HEK293 (cell line): ENCODE results near the gene ADK.
A peak's percentile ranks its signal among the peaks of the same experiment; 100 is the strongest.

Experiments used
- EGR2 ChIP-seq: fragments of 450-650 bp; formaldehyde crosslinking; IDR thresholded peaks from 2 replicates; pipeline ENCODE4 v1.5.1; 2016; ENCODE audit warnings: low read depth, missing biosample characterization, missing genetic modification characterization
- GLI4 ChIP-seq: fragments of 450-650 bp; formaldehyde crosslinking; IDR thresholded peaks from 2 replicates; pipeline ENCODE4 v1.5.1; 2016; ENCODE audit warnings: missing biosample characterization, missing genetic modification characterization
- HIC1 ChIP-seq: fragments of 450-650 bp; formaldehyde crosslinking; IDR thresholded peaks from 2 replicates; pipeline ENCODE4 v1.5.1; 2016; ENCODE audit warnings: missing biosample characterization, missing genetic modification characterization
- KLF16 ChIP-seq: fragments of 450-650 bp; formaldehyde crosslinking; IDR thresholded peaks from 2 replicates; pipeline ENCODE4 v1.5.1; 2017; ENCODE audit warnings: missing biosample characterization, missing genetic modification characterization
- KLF9 ChIP-seq: fragments of 450-650 bp; formaldehyde crosslinking; IDR thresholded peaks from 2 replicates; pipeline ENCODE4 v1.5.1; 2016; ENCODE audit warnings: missing biosample characterization, missing genetic modification characterization, low read depth
- MYNN ChIP-seq: fragments of 450-650 bp; formaldehyde crosslinking; IDR thresholded peaks from 2 replicates; pipeline ENCODE4 v1.5.1; 2016; ENCODE audit warnings: missing biosample characterization, missing genetic modification characterization, borderline replicate concordance
- MZF1 ChIP-seq: fragments of 450-650 bp; formaldehyde crosslinking; IDR thresholded peaks from 2 replicates; pipeline ENCODE4 v1.5.1; 2017; ENCODE audit warnings: missing biosample characterization, missing genetic modification characterization, borderline replicate concordance
- SETDB1 ChIP-seq: IDR thresholded peaks from one replicate; pipeline ENCODE4 v1.6.1; 2017; ENCODE audit warnings: mild to moderate bottlenecking, low read length, moderate library complexity, mixed read lengths; ENCODE audit not compliant: insufficient read length
- SP2 ChIP-seq: fragments of 450-650 bp; formaldehyde crosslinking; IDR thresholded peaks from 2 replicates; pipeline ENCODE4 v1.5.1; 2016; ENCODE audit warnings: missing biosample characterization, missing genetic modification characterization
- YY2 ChIP-seq: fragments of 450-650 bp; formaldehyde crosslinking; IDR thresholded peaks from 2 replicates; pipeline ENCODE4 v1.5.1; 2016; ENCODE audit warnings: missing biosample characterization, missing genetic modification characterization
- ZBTB44 ChIP-seq: fragments of 450-650 bp; IDR thresholded peaks from 2 replicates; pipeline ENCODE4 v1.5.1; 2018; ENCODE audit warnings: missing biosample characterization, mild to moderate bottlenecking, missing genetic modification characterization
- ZNF132 ChIP-seq: fragments of 450-650 bp; formaldehyde crosslinking; IDR thresholded peaks from 2 replicates; pipeline ENCODE4 v1.5.1; 2017; ENCODE audit warnings: missing biosample characterization, missing genetic modification characterization, borderline replicate concordance
- ZNF169 ChIP-seq: fragments of 450-650 bp; formaldehyde crosslinking; IDR thresholded peaks from 2 replicates; pipeline ENCODE4 v1.5.1; 2016; ENCODE audit warnings: missing biosample characterization, missing genetic modification characterization
- ZNF19 ChIP-seq: fragments of 450-650 bp; formaldehyde crosslinking; IDR thresholded peaks from 2 replicates; pipeline ENCODE4; 2016; ENCODE audit warnings: missing biosample characterization, missing genetic modification characterization, low read depth
- ZNF214 ChIP-seq: fragments of 450-650 bp; formaldehyde crosslinking; IDR thresholded peaks from 2 replicates; pipeline ENCODE4 v1.5.1; 2017; ENCODE audit warnings: missing biosample characterization, mild to moderate bottlenecking, missing genetic modification characterization, borderline replicate concordance
- ZNF24 ChIP-seq: fragments of 450-650 bp; formaldehyde crosslinking; IDR thresholded peaks from 2 replicates; pipeline ENCODE4 v1.5.1; 2016; ENCODE audit warnings: missing biosample characterization, missing genetic modification characterization
- ZNF280C ChIP-seq: fragments of 450-650 bp; formaldehyde crosslinking; IDR thresholded peaks from 2 replicates; pipeline ENCODE4 v1.5.1; 2016; ENCODE audit warnings: missing biosample characterization, missing genetic modification characterization
- ZNF362 ChIP-seq: fragments of 450-650 bp; formaldehyde crosslinking; IDR thresholded peaks from 2 replicates; pipeline ENCODE4 v1.5.1; 2016; ENCODE audit warnings: missing biosample characterization, missing genetic modification characterization
- ZNF404 ChIP-seq: fragments of 450-650 bp; formaldehyde crosslinking; IDR thresholded peaks from 2 replicates; pipeline ENCODE4 v1.5.1; 2017; ENCODE audit warnings: missing biosample characterization, missing genetic modification characterization
- ZNF423 ChIP-seq: fragments of 450-650 bp; formaldehyde crosslinking; IDR thresholded peaks from 2 replicates; pipeline ENCODE4 v1.5.1; 2016; ENCODE audit warnings: missing biosample characterization, missing genetic modification characterization
- ZNF473 ChIP-seq: fragments of 450-650 bp; formaldehyde crosslinking; IDR thresholded peaks from 2 replicates; pipeline ENCODE4 v1.5.1; 2017; ENCODE audit warnings: missing biosample characterization, missing genetic modification characterization
- ZNF510 ChIP-seq: fragments of 450-650 bp; formaldehyde crosslinking; IDR thresholded peaks from 2 replicates; pipeline ENCODE4 v1.5.1; 2018; ENCODE audit warnings: mild to moderate bottlenecking, missing genetic modification characterization, missing biosample characterization; ENCODE audit not compliant: insufficient replicate concordance
- ZNF530 ChIP-seq: fragments of 450-650 bp; formaldehyde crosslinking; IDR thresholded peaks from 2 replicates; pipeline ENCODE4 v1.5.1; 2016; ENCODE audit warnings: low read depth, missing biosample characterization, missing genetic modification characterization
- ZNF561 ChIP-seq: fragments of 450-650 bp; IDR thresholded peaks from 2 replicates; pipeline ENCODE4 v1.5.1; 2018; ENCODE audit warnings: missing biosample characterization, missing genetic modification characterization, borderline replicate concordance
- ZNF626 ChIP-seq: fragments of 450-650 bp; sonication (Bioruptor Pico); formaldehyde crosslinking; IDR thresholded peaks from 2 replicates; pipeline ENCODE4 v1.5.1; 2018; ENCODE audit warnings: missing biosample characterization, missing genetic modification characterization, inconsistent platforms
- ZNF660 ChIP-seq: fragments of 450-650 bp; IDR thresholded peaks from 2 replicates; pipeline ENCODE4 v1.5.1; 2018; ENCODE audit warnings: missing biosample characterization, mild to moderate bottlenecking, missing genetic modification characterization
- ZNF76 ChIP-seq: fragments of 450-650 bp; formaldehyde crosslinking; IDR thresholded peaks from 2 replicates; pipeline ENCODE4; 2016; ENCODE audit warnings: low read depth, missing biosample characterization, missing genetic modification characterization, borderline replicate concordance
- ZNF830 ChIP-seq: fragments of 450-650 bp; IDR thresholded peaks from 2 replicates; pipeline ENCODE4 v1.5.0; 2018; ENCODE audit warnings: missing biosample characterization, missing genetic modification characterization, low read depth, mild to moderate bottlenecking, moderate library complexity
- ZNF837 ChIP-seq: fragments of 450-650 bp; formaldehyde crosslinking; IDR thresholded peaks from 2 replicates; pipeline ENCODE4 v1.5.1; 2016; ENCODE audit warnings: missing biosample characterization, missing genetic modification characterization
- ZNF843 ChIP-seq: fragments of 450-650 bp; formaldehyde crosslinking; IDR thresholded peaks from 2 replicates; pipeline ENCODE4 v1.5.1; 2016; ENCODE audit warnings: missing biosample characterization, missing genetic modification characterization
- ZSCAN18 ChIP-seq: fragments of 450-650 bp; formaldehyde crosslinking; IDR thresholded peaks from 2 replicates; pipeline ENCODE4 v1.5.1; 2016; ENCODE audit warnings: missing biosample characterization, missing genetic modification characterization
- ZSCAN30 ChIP-seq: fragments of 450-650 bp; IDR thresholded peaks from 2 replicates; pipeline ENCODE4 v1.5.1; 2018; ENCODE audit warnings: missing biosample characterization, mild to moderate bottlenecking, missing genetic modification characterization, moderate library complexity

Gene ADK

GRCh38 chr10:74585231-74586087 lies 434.4 kb downstream of the ADK start (continued):
- TF ChIP-seq ZBTB44 (tag by site-specific recombination) (peak; percentile 100), ZNF830 (tag by site-specific recombination) (no peak), HIC1 (no peak), ZNF561 (tag by site-specific recombination) (peak; percentile 86), GLI4 (tag by site-specific recombination) (no peak), ZNF473 (tag by site-specific recombination) (no peak), ZNF19 (tag by site-specific recombination) (no peak), ZNF132 (tag by site-specific recombination) (no peak), ZNF404 (no peak), MYNN (tag by site-specific recombination) (no peak), KLF16 (tag by site-specific recombination) (no peak; the same call in 1 of the 2 replicates), ZNF530 (tag by site-specific recombination) (no peak), ZNF24 (tag by site-specific recombination) (peak; percentile 59; the same call in 1 of the 2 replicates), ZNF280C (no peak), MZF1 (tag by site-specific recombination) (peak; percentile 94), KLF9 (tag by site-specific recombination) (no peak), ZNF169 (tag by site-specific recombination) (no peak), ZNF843 (tag by site-specific recombination) (peak; percentile 88), SP2 (tag by site-specific recombination) (no peak), EGR2 (tag by site-specific recombination) (no peak), ZNF510 (tag by site-specific recombination) (no peak), SETDB1 (no peak), ZSCAN30 (peak; percentile 61; the same call in 1 of the 2 replicates), YY2 (no peak), ZNF423 (peak; percentile 51; the same call in 1 of the 2 replicates), ZNF626 (tag by site-specific recombination) (0 out of 2 replicates have a peak, but pooled peaks have one; percentile 5), ZSCAN18 (tag by site-specific recombination) (no peak), ZNF362 (tag by site-specific recombination) (no peak), ZNF214 (tag by site-specific recombination) (no peak), ZNF660 (tag by site-specific recombination) (0 out of 2 replicates have a peak, but pooled peaks have one; percentile 28), ZNF76 (no peak), ZNF837 (tag by site-specific recombination) (no peak)
